ENCODE measurements around the gene TMEFF2. TPM values are rescaled to one million over a fixed set of nuclear protein-coding genes. Genes with fewer than 3 reads are reported as not detected.

TMEFF2 gene
- total and polyA plus RNA-seq, 2 donors (not counting 1 experiment from before 2014, with no cell fraction given) = not detected

- DNase-seq (no peak), ATAC-seq (ENCODE audit: low read depth) (no peak)
- TF ChIP-seq CTCF (IDR thresholded peaks at IDR 0.05) = no peak
- TF ChIP-seq EZH2 (IDR thresholded peaks at IDR 0.05; ENCODE audit: borderline replicate concordance, insufficient read depth, low read depth, low read length, poor library complexity, severe bottlenecking) = no peak
- H4K20me1 ChIP-seq (ENCODE audit: control insufficient read depth, insufficient read depth, low read length, poor library complexity, severe bottlenecking) = no peaks in the 10 kb centered on the region
- Mint-ChIP-seq H3K4me1 (peaks cover 10% of the 10 kb centered on the region), H3K27ac (no peak overlapping the region), H3K4me3 (no peak overlapping the region), H3K27me3 (peaks cover 12% of the 10 kb centered on the region), H3K9me3 (ENCODE audit: insufficient read depth) (no peaks in the 10 kb centered on the region)
- H3K79me2 ChIP-seq (ENCODE audit: control insufficient read depth, insufficient read depth, low read length) = no peaks in the 10 kb centered on the region
- intact Hi-C loops (cut with micrococcal nuclease) = no loop called here
- ChIA-PET POLR2A (no interaction called here), CTCF (interaction anchor here (0.5 to 9.7 kb wide), 4 partner anchors 7 to 617 kb away, joined by 3 to 303 read pairs (median 10); no protein-coding TSS in a partner anchor)
- no peak overlapping the region for H3K27ac ChIP-seq (ENCODE audit: low read length in 2 of 2)
- WGBS (ENCODE audit: insufficient coverage) = no CpG with 5 or more reads among the region's 1 CpG
- H3K27me3 ChIP-seq (replicated peaks in 1 of 4; ENCODE audit: control extremely low read depth in 1 of 4, control insufficient read depth in 3 of 4, insufficient read depth in 4 of 4, low read length in 3 of 4) = no peaks in the 10 kb centered on the region
- H3K9ac ChIP-seq (ENCODE audit: low read length) = no peak overlapping the region
- no peak overlapping the region for H3K4me3 ChIP-seq (ENCODE audit: control extremely low read depth in 1 of 5, extremely low read depth in 1 of 5, insufficient read depth in 1 of 5, low read depth in 2 of 5, low read length in 4 of 5)
- peak overlapping the region; percentile 30 for H3K4me2 ChIP-seq (replicated peaks; ENCODE audit: low read depth, low read length, poor library complexity, severe bottlenecking)
- no peaks in the 10 kb centered on the region for H3K9me3 ChIP-seq (ENCODE audit: control extremely low read depth in 1 of 3, control insufficient read depth in 2 of 3, insufficient read depth in 1 of 3, low read length in 2 of 3)
- H3K36me3 ChIP-seq (replicated peaks in 1 of 2; ENCODE audit: control extremely low read depth in 1 of 2, control insufficient read depth in 1 of 2, extremely low read depth in 1 of 2, insufficient read depth in 2 of 2, low read length in 1 of 2) = no peaks in the 10 kb centered on the region
- no peak overlapping the region for H2AFZ ChIP-seq (ENCODE audit: insufficient read depth, low read depth, low read length, poor library complexity, severe bottlenecking)
- H3K4me1 ChIP-seq (ENCODE audit: control insufficient read depth in 2 of 2, insufficient read depth in 2 of 2, low read length in 2 of 2) = peaks cover 3 to 10% of the 10 kb centered on the region in 2 donors
Observed at GRCh38 chr2:192155511-192156118, 39.1 kb downstream of the TMEFF2 start.

DNA sequence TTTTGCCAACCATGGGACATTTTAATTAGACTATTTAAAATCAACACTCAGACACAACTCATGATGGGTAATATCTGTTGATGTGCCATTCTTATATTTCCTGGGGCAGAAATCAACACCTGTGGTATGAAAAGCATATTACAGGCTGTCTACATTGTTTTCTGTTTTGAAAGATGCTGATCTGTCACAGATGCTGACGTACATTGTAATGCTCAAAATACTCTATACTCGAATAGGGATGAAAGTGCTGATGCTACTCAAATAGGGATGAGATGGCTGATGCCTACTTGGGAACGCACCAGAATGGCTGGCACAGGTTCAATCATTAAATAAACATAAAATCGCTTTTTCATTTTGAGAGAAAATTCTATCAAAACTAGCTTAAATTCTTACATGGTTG is 41.2 kb downstream of the TMEFF2 start:
- Histone ChIP-seq H3K9ac (ENCODE audit: low read length) (no peak overlapping the region), H3K4me3 (ENCODE audit: control extremely low read depth in 1 of 5, extremely low read depth in 1 of 5, insufficient read depth in 1 of 5, low read depth in 2 of 5, low read length in 4 of 5) (no peak overlapping the region), H3K4me2 (replicated peaks; ENCODE audit: low read depth, low read length, poor library complexity, severe bottlenecking) (no peak overlapping the region), H3K79me2 (ENCODE audit: control insufficient read depth, insufficient read depth, low read length) (no peaks in the 10 kb centered on the region), H3K27ac (ENCODE audit: low read length in 2 of 2) (no peak overlapping the region), H3K27me3 (replicated peaks in 1 of 4; ENCODE audit: control extremely low read depth in 1 of 4, control insufficient read depth in 3 of 4, insufficient read depth in 4 of 4, low read length in 3 of 4) (no peaks in the 10 kb centered on the region), H4K20me1 (ENCODE audit: control insufficient read depth, insufficient read depth, low read length, poor library complexity, severe bottlenecking) (no peaks in the 10 kb centered on the region), H3K9me3 (ENCODE audit: control extremely low read depth in 1 of 3, control insufficient read depth in 2 of 3, insufficient read depth in 1 of 3, low read length in 2 of 3) (no peaks in the 10 kb centered on the region), H3K36me3 (replicated peaks in 1 of 2; ENCODE audit: control extremely low read depth in 1 of 2, control insufficient read depth in 1 of 2, extremely low read depth in 1 of 2, insufficient read depth in 2 of 2, low read length in 1 of 2) (no peaks in the 10 kb centered on the region), H2AFZ (ENCODE audit: insufficient read depth, low read depth, low read length, poor library complexity, severe bottlenecking) (no peak overlapping the region), H3K4me1 (ENCODE audit: control insufficient read depth in 2 of 2, insufficient read depth in 2 of 2, low read length in 2 of 2) (peaks cover 3 to 10% of the 10 kb centered on the region in 2 donors)
- no peak for TF ChIP-seq EZH2 (IDR thresholded peaks at IDR 0.05; ENCODE audit: borderline replicate concordance, insufficient read depth, low read depth, low read length, poor library complexity, severe bottlenecking)
- no peak for TF ChIP-seq CTCF (IDR thresholded peaks at IDR 0.05)
- H3K4me3 Mint-ChIP-seq = no peak overlapping the region
- H3K27ac Mint-ChIP-seq = no peak overlapping the region
- no peak for DNase-seq
- intact Hi-C loops (cut with micrococcal nuclease) = no loop called here
- peaks cover 10% of the 10 kb centered on the region for H3K4me1 Mint-ChIP-seq
- ChIA-PET CTCF (interaction anchor here (2.3 kb wide), 1 partner anchor 9 kb away, joined by 16 read pairs; no protein-coding TSS in a partner anchor), POLR2A (no interaction called here)
- no peak for ATAC-seq (ENCODE audit: low read depth)
- no peaks in the 10 kb centered on the region for H3K9me3 Mint-ChIP-seq (ENCODE audit: insufficient read depth)
- no CpG with 5 or more reads among the region's 4 CpGs for WGBS (ENCODE audit: insufficient coverage)
- H3K27me3 Mint-ChIP-seq = peaks cover 12% of the 10 kb centered on the region

Data from B cell (primary cell).